Stomach (tissue), 9 donors: ENCODE measurements around the gene ABHD2. TPM values are rescaled to one million over a fixed set of nuclear protein-coding genes. Genes with fewer than 3 reads are reported as not detected.

ENCODE experiments used
- DNase-seq, 2 donors: peaks; one replicate each; pipeline versions ENCODE4 v3.0.0 to v3.0.0-alpha.2; 2013 to 2019
- H3K27ac ChIP-seq, 5 donors: fragments of 200-600 bp in 4 of 5; sonication (generic) in 4 of 5; one replicate each; pipeline ENCODE4 v1.5.1; 2013 to 2019; ENCODE audit warnings: mild to moderate bottlenecking in 1 of 5, moderate library complexity in 1 of 5
- H3K27me3 ChIP-seq, 3 donors: fragments of 200-600 bp; sonication (generic); one replicate each; pipeline ENCODE4 v1.5.1; 2017 to 2019; ENCODE audit warnings: mixed run types in 1 of 3
- H3K36me3 ChIP-seq, 4 donors: fragments of 200-600 bp; sonication (generic); 1 replicate in 3 of 4; 2 replicates in 1 of 4; pipeline ENCODE4 v1.5.1; 2016 to 2019
- H3K4me1 ChIP-seq, 4 donors: fragments of 200-600 bp; sonication (generic); one replicate each; pipeline ENCODE4 v1.5.1; 2016 to 2019
- H3K4me3 ChIP-seq, 4 donors: fragments of 200-600 bp; sonication (generic) in 3 of 4; one replicate each; pipeline ENCODE4 v1.5.1; 2016 to 2019; ENCODE audit warnings: mild to moderate bottlenecking in 1 of 4
- H3K9me3 ChIP-seq, 4 donors: fragments of 200-600 bp; sonication (generic); one replicate each; pipeline ENCODE4 v1.5.1; 2016 to 2019
- EP300 ChIP-seq: sonication (generic); formaldehyde crosslinking; IDR thresholded peaks from one replicate; pipeline ENCODE4 v1.6.1; 2017; ENCODE audit warnings: antibody characterized with exemption
- POLR2A ChIP-seq, 4 donors: fragments of 450-650 bp; IDR thresholded peaks; one replicate each; pipeline ENCODE4 v1.6.1; 2016; ENCODE audit warnings: antibody characterized with exemption in 4 of 4, control low read depth in 2 of 4, mild to moderate bottlenecking in 1 of 4, moderate library complexity in 1 of 4
- POLR2AphosphoS5 ChIP-seq, 3 donors: sonication (generic); formaldehyde crosslinking; IDR thresholded peaks; one replicate each; pipeline ENCODE4 v1.6.1; 2016; ENCODE audit warnings: antibody characterized with exemption in 3 of 3
- WGBS, 5 donors: extraction: QIAGEN DNeasy Blood & Tissue Kit in 3 of 5; methylation state at CpG; one replicate each; pipeline versions ENCODE4 v1.1.5 to v1.1.7; 2013 to 2018; 5-methylcytosine and 5-hydroxymethylcytosine counted together
- intact Hi-C: fragments of 100-400 bp; cut with DNase I; formaldehyde crosslinking; loops from one replicate; pipeline ENCODE4 v1.15.1; 2023; ENCODE audit warnings: low total_unique reads
- polyA plus RNA-seq, 3 donors: library from polyadenylated mRNA; stranded (reverse); fragments of 200-250 nt; gene quantifications; one replicate each; pipeline ENCODE4 v1.2.3, GENCODE V29; 2013
- total RNA-seq, 5 donors: library from RNA; depleted of rRNA; stranded (reverse); fragments of >200 nt; gene quantifications; one replicate each; pipeline versions ENCODE4 v1.1.0 to v1.2.3, GENCODE V29; 2014 to 2016
- TF ChIP-seq, protein P1 (sequence below), 7 experiments: fragments of 450-650 bp in 4 of 7; fragments of 200-600 bp in 3 of 7; sonication (generic) in 3 of 7; IDR thresholded peaks; one replicate each; pipeline ENCODE4 v1.5.1; 2016 to 2019; ENCODE audit warnings: antibody characterized with exemption in 7 of 7, control low read depth in 2 of 7, mild to moderate bottlenecking in 1 of 7
- donor health status: healthy with polysubstance abuse.
- donor health status: Bipolar disorder and iron deficiency.
- donor health status: healthy.

ABHD2 gene
- total and polyA plus RNA-seq, 8 donors = 5.1 to 192 (median 70.3) TPM

DNA sequence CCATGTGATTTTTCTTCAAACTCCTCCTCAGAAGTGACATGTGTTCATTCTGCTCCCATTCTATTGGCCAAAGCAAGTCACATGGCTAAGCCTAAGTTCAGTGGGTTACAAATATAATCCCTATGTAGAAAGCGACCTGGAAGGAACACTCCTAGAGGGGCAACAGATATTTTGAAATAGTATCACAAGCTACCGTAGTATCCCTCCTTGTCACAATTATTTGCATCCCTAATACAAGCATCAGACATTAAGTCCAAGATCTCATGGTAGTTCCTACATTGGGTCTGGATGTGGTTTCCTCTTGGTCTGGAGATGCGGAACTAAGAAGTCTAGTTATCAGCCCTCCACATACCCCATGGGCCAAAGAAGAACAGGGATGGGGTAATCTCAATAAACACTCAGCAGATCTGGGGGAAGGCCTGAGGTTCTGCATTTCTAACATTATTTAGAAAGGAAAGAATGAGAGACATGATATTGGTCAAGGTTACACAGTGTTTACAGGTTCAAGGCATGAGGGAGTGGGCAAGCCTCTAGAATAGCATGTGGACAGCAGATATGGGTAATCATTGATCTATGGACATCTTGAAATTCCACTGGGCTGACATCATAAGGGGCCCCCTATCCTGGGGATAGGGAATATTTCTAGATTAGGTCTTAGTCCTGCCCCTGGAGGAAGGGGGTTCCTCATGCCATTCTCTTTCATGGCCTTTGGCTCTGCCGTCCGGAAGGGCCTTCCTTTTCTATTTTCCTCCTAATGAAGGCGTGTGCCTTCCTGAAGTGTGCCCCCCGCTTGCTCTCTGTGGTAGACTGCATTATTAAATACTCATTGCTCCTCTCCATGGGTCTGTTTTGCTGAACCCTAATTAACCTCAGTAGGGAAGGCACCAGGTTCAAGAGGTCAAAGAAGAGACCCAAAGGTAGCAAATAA, 17.8 kb upstream of the ABHD2 start:
- intact Hi-C loops = no loop called here
- H3K27ac ChIP-seq = peak overlapping the region in 1 of 5 donors; percentile 32
- WGBS, 5 donors = 86 to 94% (median 88%) methylated on average over 7 of the region's 7 CpGs
- DNase-seq = no peak
- TF ChIP-seq POLR2A (IDR thresholded peaks at IDR 0.05) (no peak), EP300 (no peak), POLR2AphosphoS5 (IDR thresholded peaks at IDR 0.05) (no peak)
- TF ChIP-seq, protein P1, sequence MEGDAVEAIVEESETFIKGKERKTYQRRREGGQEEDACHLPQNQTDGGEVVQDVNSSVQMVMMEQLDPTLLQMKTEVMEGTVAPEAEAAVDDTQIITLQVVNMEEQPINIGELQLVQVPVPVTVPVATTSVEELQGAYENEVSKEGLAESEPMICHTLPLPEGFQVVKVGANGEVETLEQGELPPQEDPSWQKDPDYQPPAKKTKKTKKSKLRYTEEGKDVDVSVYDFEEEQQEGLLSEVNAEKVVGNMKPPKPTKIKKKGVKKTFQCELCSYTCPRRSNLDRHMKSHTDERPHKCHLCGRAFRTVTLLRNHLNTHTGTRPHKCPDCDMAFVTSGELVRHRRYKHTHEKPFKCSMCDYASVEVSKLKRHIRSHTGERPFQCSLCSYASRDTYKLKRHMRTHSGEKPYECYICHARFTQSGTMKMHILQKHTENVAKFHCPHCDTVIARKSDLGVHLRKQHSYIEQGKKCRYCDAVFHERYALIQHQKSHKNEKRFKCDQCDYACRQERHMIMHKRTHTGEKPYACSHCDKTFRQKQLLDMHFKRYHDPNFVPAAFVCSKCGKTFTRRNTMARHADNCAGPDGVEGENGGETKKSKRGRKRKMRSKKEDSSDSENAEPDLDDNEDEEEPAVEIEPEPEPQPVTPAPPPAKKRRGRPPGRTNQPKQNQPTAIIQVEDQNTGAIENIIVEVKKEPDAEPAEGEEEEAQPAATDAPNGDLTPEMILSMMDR (IDR thresholded peaks at IDR 0.05) = no peak
- H3K36me3 ChIP-seq = peaks cover 0 to 4% (median 0%) of the 10 kb centered on the region in 4 donors
- no peaks in the 10 kb centered on the region for H3K27me3 ChIP-seq
- H3K4me1 ChIP-seq = peaks cover 0 to 19% (median 0%) of the 10 kb centered on the region in 4 donors
- peaks cover 10 to 21% (median 18%) of the 10 kb centered on the region in 4 donors for H3K9me3 ChIP-seq
- no peak overlapping the region for H3K4me3 ChIP-seq

DNA sequence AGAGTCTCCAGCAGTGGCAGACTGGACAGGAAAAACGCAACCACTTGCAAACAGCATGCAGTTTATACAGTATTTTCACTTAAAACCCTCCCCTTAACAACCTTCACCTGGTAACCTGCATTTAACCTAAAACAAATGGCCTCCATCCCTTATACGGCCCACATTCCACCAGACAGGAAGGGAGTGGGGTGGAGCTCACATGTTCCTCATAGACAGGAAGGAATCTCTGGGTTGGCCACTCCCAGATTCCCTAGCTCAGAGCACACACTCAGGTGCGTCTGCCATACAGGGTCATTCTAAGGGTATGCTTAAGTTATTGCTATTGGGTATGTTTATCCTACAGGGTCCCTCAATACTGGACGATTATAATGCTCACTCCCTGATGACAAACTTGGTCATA, 16.8 kb upstream of the ABHD2 start:
- Histone ChIP-seq H3K4me1 (peaks cover 0 to 20% (median 0%) of the 10 kb centered on the region in 4 donors), H3K27ac (no peak overlapping the region), H3K27me3 (no peaks in the 10 kb centered on the region), H3K36me3 (peaks cover 0 to under 1% (median 0%) of the 10 kb centered on the region in 4 donors), H3K9me3 (peaks cover 9 to 16% (median 14%) of the 10 kb centered on the region in 4 donors), H3K4me3 (no peak overlapping the region)
- TF ChIP-seq EP300 (no peak), POLR2AphosphoS5 (IDR thresholded peaks at IDR 0.05) (no peak), POLR2A (IDR thresholded peaks at IDR 0.05) (no peak)
- TF ChIP-seq, protein P1 (IDR thresholded peaks at IDR 0.05) = no peak
- 58 to 72% (median 63%) methylated on average over 4 of the region's 4 CpGs for WGBS, 5 donors
- DNase-seq = no peak
- intact Hi-C loops = no loop called here

DNA sequence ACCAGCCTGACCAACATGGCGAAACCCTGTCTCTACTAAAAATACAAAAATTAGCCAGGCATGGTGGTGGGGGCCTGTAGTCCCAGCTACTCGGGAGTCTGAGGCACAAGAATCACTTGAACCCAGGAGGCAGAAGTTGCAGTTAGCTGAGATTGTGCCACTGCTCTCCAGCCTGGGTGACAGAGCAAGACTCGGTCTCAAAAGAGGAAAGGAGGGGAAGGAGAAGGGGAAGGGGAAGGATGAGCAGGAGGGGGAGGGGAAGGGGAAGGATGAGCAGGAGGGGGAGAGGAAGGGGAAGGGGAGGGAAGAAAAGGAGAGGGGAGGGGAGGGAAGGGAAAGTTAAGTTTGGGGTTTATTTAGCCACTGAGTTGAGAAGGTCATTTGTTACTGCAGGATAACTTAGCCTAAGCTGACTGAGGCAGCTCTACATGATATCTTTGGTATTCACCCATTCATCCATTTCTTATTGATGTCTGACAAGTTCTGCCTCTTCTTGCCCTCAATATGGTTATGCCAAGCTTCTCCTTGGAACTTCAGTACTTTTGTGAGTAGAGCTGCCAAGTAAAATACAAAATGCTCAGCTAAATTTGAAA, 15.9 kb upstream of the ABHD2 start:
- H3K9me3 ChIP-seq = peaks cover 3 to 7% (median 5%) of the 10 kb centered on the region in 4 donors
- DNase-seq = no peak
- no peak overlapping the region for H3K27ac ChIP-seq
- no peaks in the 10 kb centered on the region for H3K27me3 ChIP-seq
- WGBS, 5 donors = 69 to 92% (median 80%) methylated on average over 3 of the region's 3 CpGs
- no peaks in the 10 kb centered on the region for H3K36me3 ChIP-seq
- peaks cover 0 to 20% (median 0%) of the 10 kb centered on the region in 4 donors for H3K4me1 ChIP-seq
- H3K4me3 ChIP-seq = no peak overlapping the region
- intact Hi-C loops = no loop called here
- no peak for TF ChIP-seq POLR2A (IDR thresholded peaks at IDR 0.05)

DNA sequence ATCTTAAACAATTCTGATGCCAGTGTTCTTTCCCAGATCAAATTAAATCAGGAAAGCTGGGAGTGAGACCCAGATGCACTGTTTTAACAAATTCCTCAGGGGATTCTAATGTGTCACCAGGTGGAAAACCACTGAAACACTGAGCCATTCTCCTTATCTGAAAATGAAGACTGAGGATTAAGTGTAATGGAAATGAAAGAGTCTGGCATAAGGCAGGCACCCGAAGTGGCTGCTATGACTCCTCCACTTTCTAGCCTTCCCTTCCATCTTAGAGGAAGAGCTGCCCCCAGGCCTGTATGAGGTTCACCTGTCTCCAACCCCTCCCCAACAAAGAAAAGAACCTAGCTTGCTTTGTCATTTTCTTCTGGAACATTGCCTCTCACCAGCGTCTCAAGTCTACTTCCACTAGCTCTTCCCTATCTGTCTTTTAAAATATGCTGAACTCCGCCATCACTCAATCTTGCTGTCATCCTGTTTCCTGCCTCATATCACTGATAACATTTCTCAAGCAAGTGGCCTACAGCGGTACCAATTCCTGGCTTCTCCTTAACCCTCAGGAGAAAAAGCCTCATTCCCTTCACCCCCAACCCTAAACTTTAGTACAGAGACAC, 13.7 kb upstream of the ABHD2 start:
- no peak for DNase-seq
- no peak overlapping the region for H3K4me3 ChIP-seq
- peaks cover 0 to 20% (median 0%) of the 10 kb centered on the region in 4 donors for H3K4me1 ChIP-seq
- intact Hi-C loops = no loop called here
- H3K9me3 ChIP-seq = no peaks in the 10 kb centered on the region
- no peak for TF ChIP-seq EP300
- WGBS, 5 donors = 71 to 77% (median 76%) methylated on average over 4 of the region's 4 CpGs
- no peak overlapping the region for H3K27ac ChIP-seq
- H3K36me3 ChIP-seq = no peaks in the 10 kb centered on the region
- no peaks in the 10 kb centered on the region for H3K27me3 ChIP-seq

DNA sequence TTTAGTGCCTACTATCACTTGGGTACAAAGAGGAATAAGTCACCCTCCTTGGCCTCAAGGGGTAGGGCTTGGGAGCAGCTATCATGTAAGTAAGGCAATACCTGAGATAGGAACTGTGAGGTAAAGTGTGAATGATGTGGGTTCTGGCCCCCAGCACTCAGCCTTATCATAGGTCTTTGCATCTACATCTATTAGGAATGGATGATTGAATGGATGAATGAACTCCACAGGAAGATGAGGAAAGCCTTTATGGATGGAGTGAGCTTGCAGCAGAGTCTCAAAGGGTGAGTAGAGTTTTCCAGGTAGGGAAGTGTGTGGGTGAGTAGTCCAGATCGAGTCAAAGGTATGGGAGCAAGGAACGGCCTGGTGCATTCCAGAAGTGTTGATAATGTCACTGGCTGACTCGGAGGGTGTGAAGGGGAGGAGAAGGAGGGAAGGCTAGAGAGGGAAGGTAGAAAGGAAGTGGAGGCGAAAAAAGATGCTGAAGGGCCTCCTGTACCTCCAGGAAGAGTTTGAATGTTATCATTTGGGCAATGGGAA, 13.1 kb upstream of the ABHD2 start:
- TF ChIP-seq EP300 (no peak), POLR2A (IDR thresholded peaks at IDR 0.05) (no peak), POLR2AphosphoS5 (IDR thresholded peaks at IDR 0.05) (no peak)
- TF ChIP-seq, protein P1 (IDR thresholded peaks at IDR 0.05) = no peak

More for the DNA sequence above, 13.1 kb upstream of the ABHD2 start:
- H3K9me3 ChIP-seq = no peaks in the 10 kb centered on the region
- intact Hi-C loops = no loop called here
- WGBS, 5 donors = 37 to 65% (median 50%) methylated on average over 4 of the region's 4 CpGs
- no peak overlapping the region for H3K4me3 ChIP-seq
- DNase-seq = no peak
- H3K4me1 ChIP-seq = peaks cover 0 to 20% (median 0%) of the 10 kb centered on the region in 4 donors
- no peaks in the 10 kb centered on the region for H3K36me3 ChIP-seq
- no peak overlapping the region for H3K27ac ChIP-seq
- no peaks in the 10 kb centered on the region for H3K27me3 ChIP-seq
